Neuronal stem cell (in vitro differentiated cells): ENCODE measurements around the gene TPSAB1.

Experiments
- DNase-seq: peaks from one replicate; pipeline ENCODE4 v3.0.0-alpha.2; 2013; ENCODE audit warnings: low spot score
- H2AFZ ChIP-seq: one replicate; pipeline ENCODE4 v1.6.1; 2013; ENCODE audit warnings: mild to moderate bottlenecking, low read length, inconsistent platforms
- H2AK5ac ChIP-seq: 2 replicates; pipeline ENCODE4 v1.6.1; 2013; ENCODE audit warnings: low read depth, mild to moderate bottlenecking, inconsistent platforms, low read length, moderate library complexity, mixed read lengths
- H2BK120ac ChIP-seq: 2 replicates; pipeline ENCODE4 v1.6.1; 2013; ENCODE audit warnings: low read depth, mild to moderate bottlenecking, inconsistent platforms, low read length, moderate library complexity, mixed read lengths
- H2BK12ac ChIP-seq: one replicate; pipeline ENCODE4 v1.6.1; 2013; ENCODE audit warnings: low read length, inconsistent platforms
- H2BK15ac ChIP-seq: 2 replicates; pipeline ENCODE4 v1.6.1; 2013; ENCODE audit warnings: mild to moderate bottlenecking, low read length, inconsistent platforms, mixed read lengths
- H2BK5ac ChIP-seq: one replicate; pipeline ENCODE4 v1.6.1; 2013; ENCODE audit warnings: inconsistent platforms, mild to moderate bottlenecking, low read length, moderate library complexity
- H3K14ac ChIP-seq: one replicate; pipeline ENCODE4 v1.6.1; 2013; ENCODE audit warnings: low read length, inconsistent platforms
- H3K18ac ChIP-seq: 2 replicates; pipeline ENCODE4 v1.6.1; 2013; ENCODE audit warnings: low read length, inconsistent platforms
- H3K23ac ChIP-seq: 2 replicates; pipeline ENCODE4 v1.6.1; 2013; ENCODE audit warnings: low read depth, mild to moderate bottlenecking, mixed read lengths, low read length, inconsistent platforms; ENCODE audit not compliant: poor library complexity
- H3K27ac ChIP-seq: replicated peaks from 3 replicates; pipeline ENCODE4 v1.5.1; 2013; ENCODE audit warnings: low read length, inconsistent platforms
- H3K27me3 ChIP-seq, 3 experiments: 2 replicates each; pipeline ENCODE4 v1.6.1; 2013; ENCODE audit warnings: low read length in 3 of 3, mild to moderate bottlenecking in 2 of 3, inconsistent platforms in 1 of 3, low read depth in 1 of 3, mixed read lengths in 1 of 3, moderate library complexity in 1 of 3; ENCODE audit not compliant: control insufficient read depth in 3 of 3, insufficient read depth in 3 of 3
- H3K36me3 ChIP-seq, 2 donors: replicated peaks in 1 of 2; 2 replicates each; pipeline ENCODE4 v1.6.1; 2013; ENCODE audit warnings: low read length in 2 of 2; ENCODE audit not compliant: control insufficient read depth in 2 of 2, insufficient read depth in 2 of 2
- H3K4ac ChIP-seq: 2 replicates; pipeline ENCODE4 v1.6.1; 2013; ENCODE audit warnings: inconsistent platforms, mild to moderate bottlenecking, low read length, moderate library complexity
- H3K4me1 ChIP-seq, 2 donors: 1 replicate in 1 of 2; 2 replicates in 1 of 2; pipeline ENCODE4 v1.6.1; 2013; ENCODE audit warnings: low read length in 2 of 2, low read depth in 1 of 2; ENCODE audit not compliant: control insufficient read depth in 2 of 2, insufficient read depth in 1 of 2
- H3K4me2 ChIP-seq: one replicate; pipeline ENCODE4 v1.6.1; 2013; ENCODE audit warnings: mild to moderate bottlenecking, low read length, inconsistent platforms; ENCODE audit not compliant: insufficient read depth, poor library complexity, severe bottlenecking
- H3K4me3 ChIP-seq, 2 donors: 2 replicates each; pipeline ENCODE4 v1.5.1; 2013; ENCODE audit warnings: low read length in 2 of 2, mild to moderate bottlenecking in 2 of 2, inconsistent platforms in 1 of 2, moderate library complexity in 1 of 2
- H3K79me1 ChIP-seq: one replicate; pipeline ENCODE4 v1.6.1; 2013; ENCODE audit warnings: low read depth, mild to moderate bottlenecking, inconsistent platforms, low read length, moderate library complexity
- H3K9ac ChIP-seq: one replicate; pipeline ENCODE4 v1.6.1; 2013; ENCODE audit warnings: mild to moderate bottlenecking, low read depth, low read length, inconsistent platforms; ENCODE audit not compliant: poor library complexity
- H3K9me3 ChIP-seq, 2 donors: replicated peaks in 1 of 2; 2 replicates each; pipeline versions ENCODE3 to v1.6.1; 2013; ENCODE audit warnings: low read length in 2 of 2, mild to moderate bottlenecking in 2 of 2, inconsistent platforms in 1 of 2, low read depth in 1 of 2, mixed read lengths in 1 of 2, moderate library complexity in 1 of 2; ENCODE audit not compliant: control insufficient read depth in 2 of 2, insufficient read depth in 1 of 2
- H4K8ac ChIP-seq: one replicate; pipeline ENCODE4 v1.6.1; 2013; ENCODE audit warnings: low read depth, mild to moderate bottlenecking, inconsistent platforms, low read length, moderate library complexity
- H4K91ac ChIP-seq: one replicate; pipeline ENCODE4 v1.6.1; 2013; ENCODE audit warnings: low read length, low read depth, mild to moderate bottlenecking, inconsistent platforms; ENCODE audit not compliant: poor library complexity
- WGBS, 2 donors: extraction: QIAGEN DNeasy Blood & Tissue Kit; methylation state at CpG; one replicate each; pipeline ENCODE4 v1.1.7; 2013; ENCODE audit warnings: missing lambda C conversion rate in 2 of 2, mixed read lengths in 1 of 2; ENCODE audit not compliant: insufficient read length in 2 of 2, insufficient replicate concordance in 1 of 2; ENCODE audit errors: extremely low coverage in 2 of 2; 5-methylcytosine and 5-hydroxymethylcytosine counted together

TPSAB1 gene

DNA sequence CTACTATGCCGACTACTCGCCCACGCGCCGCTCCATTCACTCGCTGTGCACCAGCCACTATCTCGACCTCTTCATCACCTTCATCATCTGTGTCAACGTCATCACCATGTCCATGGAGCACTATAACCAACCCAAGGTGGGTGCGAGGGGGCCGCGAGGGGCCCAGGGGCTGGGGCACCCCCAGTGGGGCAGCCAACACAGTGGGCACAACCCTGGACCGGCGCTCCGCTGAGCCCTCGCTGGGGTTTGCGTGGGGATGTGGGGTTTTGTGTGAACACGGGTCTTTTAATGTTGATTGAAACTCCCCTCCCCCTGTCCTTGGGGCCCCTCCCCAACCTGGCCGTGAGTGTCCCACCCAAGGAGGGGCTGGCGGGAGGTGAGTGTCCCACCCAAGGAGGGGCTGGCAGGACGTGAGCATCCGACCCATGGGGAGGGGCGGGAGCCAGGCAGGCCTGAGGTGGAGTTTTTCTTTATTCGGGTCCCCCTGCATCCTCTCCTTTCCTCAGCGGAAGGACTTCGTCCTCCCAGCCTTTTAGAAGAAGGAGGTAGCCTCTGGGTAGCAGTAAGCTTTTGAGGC is 26.6 kb upstream of the TPSAB1 start:
- peaks cover 0 to 2% of the 10 kb centered on the region in 2 donors for H3K9me3 ChIP-seq
- H2BK120ac ChIP-seq = no peak overlapping the region
- H3K4me1 ChIP-seq = no peaks in the 10 kb centered on the region
- H3K4me3 ChIP-seq = no peak overlapping the region
- H2BK12ac ChIP-seq = no peak overlapping the region
- no peak overlapping the region for H2BK15ac ChIP-seq
- no peak for DNase-seq
- no peak overlapping the region for H3K27ac ChIP-seq
- no CpG with 5 or more reads among the region's 25 CpGs for WGBS, 2 donors
- no peak overlapping the region for H2AFZ ChIP-seq
- H2AK5ac ChIP-seq = no peak overlapping the region
- peaks cover under 1 to 39% of the 10 kb centered on the region in 2 donors for H3K36me3 ChIP-seq
- H4K91ac ChIP-seq = no peak overlapping the region
- peak overlapping the region; percentile 2 for H3K4me2 ChIP-seq
- no peak overlapping the region for H3K23ac ChIP-seq
- H3K4ac ChIP-seq = no peak overlapping the region
- no peak overlapping the region for H4K8ac ChIP-seq
- no peak overlapping the region for H3K18ac ChIP-seq
- H3K9ac ChIP-seq = no peak overlapping the region
- H3K27me3 ChIP-seq = no peaks in the 10 kb centered on the region
- no peak overlapping the region for H2BK5ac ChIP-seq
- H3K79me1 ChIP-seq = peaks cover 6% of the 10 kb centered on the region
- no peak overlapping the region for H3K14ac ChIP-seq

DNA sequence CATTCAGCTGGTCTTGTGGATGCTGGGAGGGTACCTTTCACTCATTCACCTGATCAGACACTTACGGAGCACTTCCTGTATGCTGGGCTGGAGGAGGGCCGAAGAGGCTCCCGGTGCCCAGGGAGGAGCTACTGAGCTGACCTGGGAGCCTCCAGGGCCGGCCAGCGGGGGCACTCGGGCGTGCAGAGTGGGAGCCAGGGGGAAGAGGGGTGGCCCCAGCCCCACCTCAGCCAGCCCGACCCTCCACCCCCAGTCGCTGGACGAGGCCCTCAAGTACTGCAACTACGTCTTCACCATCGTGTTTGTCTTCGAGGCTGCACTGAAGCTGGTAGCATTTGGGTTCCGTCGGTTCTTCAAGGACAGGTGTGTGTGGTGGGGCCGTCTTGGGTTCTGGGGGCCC is 25.8 kb upstream of the TPSAB1 start:
- H2BK120ac ChIP-seq = no peak overlapping the region
- H4K91ac ChIP-seq = no peak overlapping the region
- no peaks in the 10 kb centered on the region for H3K4me1 ChIP-seq
- H2AK5ac ChIP-seq = no peak overlapping the region
- H2AFZ ChIP-seq = no peak overlapping the region
- no peak for DNase-seq
- H3K79me1 ChIP-seq = peaks cover 8% of the 10 kb centered on the region
- H2BK15ac ChIP-seq = no peak overlapping the region
- H2BK12ac ChIP-seq = no peak overlapping the region
- peaks cover 8 to 41% of the 10 kb centered on the region in 2 donors for H3K36me3 ChIP-seq
- H3K27me3 ChIP-seq = no peaks in the 10 kb centered on the region
- no CpG with 5 or more reads among the region's 16 CpGs for whole genome bisulfite sequencing, 2 donors
- H3K14ac ChIP-seq = no peak overlapping the region
- H3K9ac ChIP-seq = no peak overlapping the region
- no peak overlapping the region for H3K4me2 ChIP-seq
- H3K18ac ChIP-seq = no peak overlapping the region
- no peak overlapping the region for H3K4me3 ChIP-seq
- H3K4ac ChIP-seq = no peak overlapping the region
- H3K27ac ChIP-seq = no peak overlapping the region
- H3K23ac ChIP-seq = no peak overlapping the region
- H3K9me3 ChIP-seq = peaks cover 0 to 2% of the 10 kb centered on the region in 2 donors
- no peak overlapping the region for H2BK5ac ChIP-seq
- no peak overlapping the region for H4K8ac ChIP-seq

DNA sequence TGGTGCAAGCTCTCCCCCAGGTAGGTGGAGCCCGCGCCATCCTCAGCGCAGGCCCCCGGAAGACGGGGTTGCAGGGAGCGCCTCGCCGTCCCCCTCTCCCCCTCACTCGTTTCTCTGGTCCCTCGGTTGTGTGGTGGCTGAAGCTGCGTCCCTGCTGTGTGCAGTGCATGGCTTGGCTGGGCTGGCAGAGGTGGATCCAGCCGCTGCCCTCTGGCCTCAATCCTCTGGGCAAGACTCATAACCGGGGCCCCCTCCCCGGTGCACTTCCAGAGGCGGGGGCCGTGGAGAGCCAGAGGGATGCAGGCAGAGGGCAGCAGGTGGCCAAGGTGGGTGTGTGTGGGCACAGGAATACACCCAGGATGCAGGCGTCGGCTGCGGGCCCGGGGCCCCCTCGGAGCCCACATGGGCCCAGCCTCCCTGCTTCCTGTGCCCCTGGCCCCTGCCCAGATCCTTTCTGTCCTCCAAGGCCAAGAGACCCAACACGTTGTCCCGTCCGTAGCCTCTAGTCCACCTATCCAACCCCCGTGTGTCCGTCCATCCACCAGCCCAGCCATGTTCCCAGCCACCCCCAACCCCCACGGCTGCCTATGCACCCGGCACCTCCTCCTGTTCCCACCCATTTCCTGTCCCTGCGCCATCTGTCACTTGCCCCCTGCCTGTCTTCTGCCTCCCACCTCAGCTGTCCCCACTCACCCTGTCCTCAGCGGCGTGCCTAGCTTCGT is 24.8 kb upstream of the TPSAB1 start:
- Histone ChIP-seq H3K27ac (no peak overlapping the region), H3K23ac (peak overlapping the region; percentile 85), H4K8ac (no peak overlapping the region), H2BK5ac (no peak overlapping the region), H2AFZ (no peak overlapping the region), H4K91ac (no peak overlapping the region), H3K4me3 (no peak overlapping the region), H3K36me3 (peaks cover 11 to 43% of the 10 kb centered on the region in 2 donors), H3K4me2 (no peak overlapping the region), H3K79me1 (peaks cover 8% of the 10 kb centered on the region), H3K27me3 (no peaks in the 10 kb centered on the region), H2BK120ac (no peak overlapping the region), H3K4ac (peak overlapping the region; percentile 11), H2AK5ac (no peak overlapping the region), H3K4me1 (no peaks in the 10 kb centered on the region), H3K9me3 (peaks cover 0 to 2% of the 10 kb centered on the region in 2 donors), H3K14ac (peak overlapping the region; percentile 94), H2BK12ac (no peak overlapping the region), H2BK15ac (no peak overlapping the region), H3K18ac (peak overlapping the region; percentile 28), H3K9ac (no peak overlapping the region)
- no peak for DNase-seq
- WGBS, 2 donors = no CpG with 5 or more reads among the region's 32 CpGs

DNA sequence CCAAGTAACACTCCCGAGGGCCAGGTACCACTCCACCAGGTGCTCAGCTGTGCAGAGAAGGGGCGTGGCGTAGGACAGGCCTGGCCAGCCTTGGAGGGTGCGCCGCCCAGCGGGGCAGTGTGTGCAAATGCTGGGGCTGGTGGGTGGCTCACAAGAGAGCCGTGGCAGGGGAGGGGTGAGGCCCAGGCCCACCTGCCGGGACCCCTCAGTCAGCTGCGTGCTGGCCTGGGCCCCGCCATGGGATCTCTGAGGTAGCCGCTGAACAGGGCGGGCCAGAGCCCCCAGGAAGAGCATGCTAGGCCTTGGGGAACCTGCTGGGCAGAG is 24.2 kb upstream of the TPSAB1 start:
- Histone ChIP-seq H3K18ac (peak overlapping the region; percentile 28), H2BK120ac (no peak overlapping the region), H3K4me1 (no peaks in the 10 kb centered on the region), H3K9ac (no peak overlapping the region), H4K8ac (no peak overlapping the region), H3K79me1 (peaks cover 8% of the 10 kb centered on the region), H2AFZ (no peak overlapping the region), H3K4me2 (no peak overlapping the region), H3K14ac (peak overlapping the region; percentile 94), H3K36me3 (peaks cover 11 to 43% of the 10 kb centered on the region in 2 donors), H2BK12ac (no peak overlapping the region), H2BK5ac (no peak overlapping the region), H3K27ac (no peak overlapping the region), H3K4ac (peak overlapping the region; percentile 11), H4K91ac (no peak overlapping the region), H3K27me3 (no peaks in the 10 kb centered on the region), H3K23ac (peak overlapping the region; percentile 85), H3K4me3 (no peak overlapping the region), H2BK15ac (no peak overlapping the region), H2AK5ac (no peak overlapping the region), H3K9me3 (peaks cover 0 to 2% of the 10 kb centered on the region in 2 donors)
- no peak for DNase-seq
- WGBS, 2 donors = no CpG with 5 or more reads among the region's 12 CpGs
